HG03354 (cell line): ENCODE measurements around the gene PLD1.
"Not testable (repeated sequence)": the region's sequence is repeated elsewhere in the genome, so short reads cannot be mapped to it uniquely, and the experiment has no call there.

Experiments used
- ATAC-seq: cut with Tn5 transposase; IDR thresholded peaks from one replicate; pipeline ENCODE4 v1.9.1; 2021; ENCODE audit warnings: mild to moderate bottlenecking; ENCODE audit not compliant: unreplicated experiment, poor library complexity, severe bottlenecking

Gene PLD1

GRCh38 chr3:171755015-171755589 is 55.2 kb downstream of the PLD1 start:
- ATAC-seq = no peak

DNA sequence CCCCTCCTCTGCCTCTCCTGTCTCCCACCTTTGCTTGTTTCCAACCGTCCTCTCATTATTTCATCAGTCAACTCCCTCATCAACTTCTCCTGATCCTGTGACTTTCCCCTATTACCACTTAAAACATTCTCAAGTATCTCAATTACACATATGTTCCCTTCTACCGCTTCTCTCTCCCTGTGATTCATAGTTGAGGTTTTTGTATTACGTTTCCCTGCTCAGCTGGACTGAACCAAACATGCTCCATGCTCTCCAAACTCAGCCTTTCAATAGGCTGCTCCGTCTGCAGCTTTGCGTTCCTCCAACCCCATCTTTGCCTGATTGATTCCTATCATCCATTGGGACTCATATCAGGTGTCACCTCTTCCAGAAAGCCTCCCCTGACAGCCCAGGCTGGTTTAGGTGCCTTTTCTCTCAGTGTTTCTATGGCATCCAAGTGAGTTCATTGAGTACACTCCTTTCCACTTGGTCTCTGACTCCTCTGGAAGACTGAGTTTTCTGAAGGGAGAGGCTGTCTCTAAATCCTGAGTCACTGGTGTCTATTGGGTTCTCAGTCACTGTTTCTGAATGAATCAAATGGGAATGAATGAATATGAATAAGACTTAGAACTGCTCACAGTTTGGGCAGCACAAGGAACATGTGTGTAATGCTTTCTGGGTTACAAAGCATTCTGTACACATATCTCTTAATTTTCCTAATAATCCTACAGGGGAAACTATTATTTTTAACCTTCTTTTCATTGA is 56.4 kb downstream of the PLD1 start:
- no peak for ATAC-seq

DNA sequence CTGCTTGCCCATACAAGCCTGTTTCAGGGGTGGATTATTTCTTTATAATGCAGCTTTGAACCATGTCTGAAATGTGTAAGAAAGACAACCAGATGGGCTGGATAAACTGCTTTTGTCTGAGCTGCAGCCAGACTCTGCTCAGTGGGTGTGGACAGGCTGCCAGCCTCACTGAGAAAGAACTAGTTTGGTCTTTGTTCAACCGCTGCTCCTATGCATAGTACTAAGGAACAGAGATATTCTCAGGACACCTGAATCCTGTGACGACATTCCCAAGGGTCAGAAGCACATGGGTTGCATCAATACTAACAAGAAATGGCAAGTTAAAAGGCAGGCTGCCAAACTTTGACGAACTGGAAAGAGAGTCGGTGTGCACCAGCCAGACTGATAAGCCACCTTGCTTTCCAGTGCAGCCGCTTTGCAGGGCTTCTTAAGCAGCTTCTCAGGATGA is 57.2 kb downstream of the PLD1 start:
- peak; percentile 14 for ATAC-seq

DNA sequence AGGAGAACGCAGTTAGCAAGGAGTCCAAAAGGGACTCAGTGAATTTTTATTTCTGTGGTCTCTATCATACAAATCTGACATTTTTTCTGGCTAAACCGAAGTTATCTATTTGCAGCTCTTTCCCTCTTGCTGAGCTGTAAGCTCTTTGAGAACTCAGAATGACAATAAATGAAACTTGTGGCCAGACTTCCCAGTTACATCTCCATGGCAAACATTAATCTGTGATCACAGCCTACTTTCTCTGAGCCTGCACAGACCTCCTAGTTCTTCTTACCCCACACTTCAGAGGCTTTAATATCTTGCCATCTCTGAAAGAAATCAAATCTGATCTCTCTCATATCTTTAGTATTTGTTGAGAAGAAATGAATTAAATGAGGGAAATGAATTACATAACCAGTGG is 58.0 kb downstream of the PLD1 start:
- peak; percentile 50 for ATAC-seq

DNA sequence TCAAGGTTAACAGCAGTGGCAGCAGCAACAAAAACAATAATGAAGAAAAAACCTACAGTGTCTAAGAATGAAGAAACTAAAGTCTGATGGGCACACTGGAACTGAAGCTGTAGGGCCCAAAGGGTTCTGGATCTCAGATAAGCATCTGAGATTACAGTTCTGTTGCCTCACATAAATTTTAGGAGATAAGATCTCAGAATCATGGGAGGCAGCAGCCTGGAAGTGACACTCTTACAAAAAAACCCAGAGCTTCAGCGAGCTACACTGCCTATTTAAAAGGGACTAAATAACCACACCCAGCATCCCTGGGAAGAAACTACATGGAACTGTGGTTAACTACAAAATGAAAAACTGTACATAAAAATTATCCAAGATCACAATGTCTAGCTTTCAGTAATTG is 61.2 kb downstream of the PLD1 start:
- ATAC-seq = no peak

DNA sequence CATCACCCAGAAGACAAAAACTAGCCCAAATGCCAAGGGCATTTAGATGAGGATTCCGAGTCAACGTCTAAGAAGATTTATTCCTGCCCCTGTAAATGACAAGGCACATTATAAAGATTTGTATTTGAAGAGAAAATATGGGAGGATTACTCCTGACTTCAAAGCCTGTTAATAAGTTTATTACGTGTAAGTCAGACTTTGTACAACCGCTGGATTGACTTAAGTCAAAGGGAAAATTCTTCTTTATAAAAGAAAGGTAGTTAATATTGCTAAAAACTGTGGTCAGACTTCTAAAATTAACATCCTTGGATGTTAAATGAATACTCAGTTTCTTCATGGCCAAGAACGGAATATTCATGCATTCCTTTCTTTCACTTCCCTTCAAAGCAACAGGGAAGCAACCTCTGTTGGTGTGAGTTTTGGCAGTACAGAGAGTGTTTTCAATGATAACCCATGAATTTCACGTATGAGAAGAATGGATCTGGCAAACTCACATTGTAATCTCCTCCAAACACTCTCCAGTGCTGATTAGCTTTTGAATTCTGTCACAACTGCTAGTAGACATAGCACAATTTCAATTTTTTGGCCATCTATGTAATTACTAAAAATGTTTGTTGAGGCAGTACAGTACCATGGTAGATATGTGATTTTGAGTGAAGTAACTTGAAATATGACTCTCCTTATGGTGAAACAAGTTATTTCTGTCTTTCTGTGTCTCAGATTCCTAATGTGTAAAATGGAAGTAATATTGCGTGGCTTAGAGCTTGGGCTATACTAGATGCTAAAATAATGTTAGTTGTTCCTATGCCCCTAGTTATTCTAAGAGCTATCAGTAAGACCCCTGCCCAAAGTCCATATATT is 62.0 kb downstream of the PLD1 start:
- ATAC-seq = no peak

DNA sequence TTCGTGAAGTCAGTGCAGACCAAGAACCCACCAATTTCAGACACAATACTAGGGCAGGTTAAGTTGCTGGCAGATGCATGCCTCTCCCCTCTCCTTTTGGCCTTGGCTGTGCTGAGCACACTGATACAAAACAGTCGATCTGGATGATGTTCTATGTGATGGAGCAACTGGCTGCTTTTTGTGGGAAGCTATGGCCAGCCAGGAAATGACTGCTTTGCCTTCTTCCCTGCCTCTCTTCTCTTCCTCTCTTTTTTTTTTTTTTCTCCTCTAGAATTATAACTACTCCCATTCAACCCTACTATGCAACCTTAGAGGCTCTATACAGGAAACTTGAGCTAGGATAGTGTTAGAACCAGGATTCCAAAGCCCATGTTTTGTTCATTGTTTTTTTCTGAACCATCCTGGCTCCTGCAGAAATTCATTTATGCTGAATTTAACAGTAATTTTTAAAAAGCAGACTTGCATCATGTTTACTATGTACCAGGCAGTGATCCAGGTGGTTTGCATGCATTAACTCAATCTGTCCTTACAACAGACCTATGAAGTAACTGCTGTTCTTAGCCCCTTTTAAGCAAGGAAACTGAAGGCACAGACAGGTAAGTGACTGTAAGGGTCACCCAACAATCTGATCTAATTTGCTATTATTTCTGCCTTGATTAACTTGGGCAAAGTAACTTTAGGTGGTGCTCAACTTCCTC is 62.9 kb downstream of the PLD1 start:
- no peak for ATAC-seq

- ATAC-seq = not testable (repeated sequence)
Measured at GRCh38 chr3:171746320-171747222, 63.7 kb downstream of the PLD1 start.

GRCh38 chr3:171745577-171746319 is 64.5 kb downstream of the PLD1 start:
- no peak for ATAC-seq

GRCh38 chr3:171744158-171744741 is 66.0 kb downstream of the PLD1 start:
- ATAC-seq = no peak

- no peak for ATAC-seq
Measured at GRCh38 chr3:171743327-171744157, 66.7 kb downstream of the PLD1 start.

DNA sequence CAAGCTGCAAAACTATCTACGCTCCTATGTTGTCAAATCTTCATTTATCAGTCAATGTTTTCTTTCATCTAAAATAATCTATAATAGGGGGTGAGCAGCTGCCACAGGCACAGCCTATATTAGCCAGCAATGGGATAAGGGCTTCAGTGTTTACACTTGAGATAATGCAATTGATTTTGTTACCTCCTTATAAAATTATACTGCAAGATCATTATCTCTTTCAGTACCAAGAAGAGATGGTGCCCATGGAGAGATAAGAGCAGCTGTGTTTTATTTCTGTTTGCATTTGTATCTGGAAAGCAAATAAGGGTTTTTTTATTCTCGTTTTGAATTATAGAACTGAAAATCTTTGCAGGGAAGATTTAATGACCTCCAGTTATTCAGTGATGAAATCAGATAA is 68.9 kb downstream of the PLD1 start:
- no peak for ATAC-seq

GRCh38 chr3:171736556-171736955 is 73.7 kb downstream of the PLD1 start:
- ATAC-seq = no peak

DNA sequence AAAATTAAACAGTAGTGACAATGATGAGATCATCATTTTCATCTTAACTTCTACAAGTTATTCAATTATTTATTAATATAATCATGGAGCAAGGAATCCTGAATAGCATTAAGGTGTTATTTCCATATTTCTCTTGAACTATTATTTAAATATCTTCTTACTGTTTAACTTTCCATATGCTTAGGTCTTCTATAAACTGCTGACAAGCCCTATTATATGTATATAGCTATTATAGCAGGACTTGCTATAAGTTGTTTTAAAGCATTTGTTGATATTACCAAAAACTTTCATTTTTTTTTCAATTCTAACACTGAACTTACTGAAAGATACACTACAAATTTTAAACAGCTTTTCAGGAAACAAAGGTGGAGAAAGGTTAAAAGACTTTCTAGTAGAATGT is 76.7 kb downstream of the PLD1 start:
- no peak for ATAC-seq

DNA sequence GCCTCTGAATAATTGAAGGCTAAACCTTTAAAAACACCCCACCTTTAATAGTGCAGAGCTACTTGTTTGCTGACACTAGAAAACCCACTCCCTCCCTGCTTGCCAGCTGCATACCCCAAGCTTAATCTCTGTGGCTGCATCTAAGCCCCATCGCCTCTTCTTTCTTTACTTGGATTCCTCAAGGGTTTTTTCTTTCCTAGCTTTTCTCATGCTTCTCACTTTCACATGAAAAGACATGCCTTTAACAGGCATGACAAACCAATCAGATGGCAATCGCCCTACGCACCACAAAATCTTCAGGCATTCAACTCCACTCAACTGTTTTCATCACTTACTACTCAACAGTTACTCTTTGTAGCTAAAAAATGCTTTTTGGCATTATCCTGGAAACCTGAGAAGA is 77.5 kb downstream of the PLD1 start:
- ATAC-seq = no peak

- no peak for ATAC-seq
Measured at GRCh38 chr3:171731691-171732090, 78.6 kb downstream of the PLD1 start.
